Left lung (tissue), 10 donors: Measurements from ENCODE around the gene DMBX1. TPM values are rescaled to one million over a fixed set of nuclear protein-coding genes. Genes with fewer than 3 reads are reported as not detected.

Experiments
- ATAC-seq: fragments of 200-7000 bp; cut with Tn5 transposase; one replicate; pipeline ENCODE4 v1.9.1; 2020; ENCODE audit warnings: moderate library complexity
- DNase-seq, 4 donors: peaks; one replicate each; pipeline ENCODE4 v3.0.0-alpha.2; 2013 to 2020
- H3K27ac ChIP-seq, 2 donors: fragments of 200-600 bp; sonication (generic) in 1 of 2; one replicate each; pipeline versions ENCODE4 v1.5.0 to v1.8.0; 2020 to 2021
- H3K27me3 ChIP-seq, 2 donors: fragments of 200-600 bp; sonication (generic) in 1 of 2; one replicate each; pipeline versions ENCODE4 v1.5.0 to v1.8.0; 2020 to 2021
- H3K36me3 ChIP-seq, 2 donors: fragments of 200-600 bp; sonication (generic) in 1 of 2; one replicate each; pipeline versions ENCODE4 v1.5.0 to v1.8.0; 2020 to 2021
- H3K4me1 ChIP-seq, 2 donors: fragments of 200-600 bp; one replicate each; pipeline ENCODE4 v1.8.0; 2021
- H3K4me3 ChIP-seq, 2 donors: fragments of 200-600 bp; sonication (generic) in 1 of 2; one replicate each; pipeline versions ENCODE4 v1.5.0 to v1.8.0; 2020 to 2021; ENCODE audit warnings: mild to moderate bottlenecking in 1 of 2
- H3K9me3 ChIP-seq, 2 donors: fragments of 200-600 bp; sonication (generic) in 1 of 2; one replicate each; pipeline versions ENCODE4 v1.5.0 to v1.8.0; 2020 to 2021
- intact Hi-C, 2 donors: fragments of 100-400 bp; cut with DNase I; formaldehyde crosslinking; loops; one replicate each; pipeline versions ENCODE4 v1.11.2 to v1.14.2; 2022
- polyA plus RNA-seq, 6 donors: library from polyadenylated mRNA; unstranded; fragments of 120-200 nt; gene quantifications; one replicate each; pipeline ENCODE4 v1.2.1, GENCODE V29; 2013; ENCODE audit not compliant: insufficient read length in 6 of 6
- total RNA-seq, 2 donors: library from RNA; stranded (reverse); fragmentation: NEBNext Ultra II Directional; extraction: Animal tissue kit (Norgen Biotek cat#: 25700); gene quantifications; one replicate each; pipeline ENCODE4 v1.2.1, GENCODE V29; 2021
- TF ChIP-seq, protein P1 (sequence below), 2 donors: fragments of 200-600 bp; sonication (generic) in 1 of 2; IDR thresholded peaks; one replicate each; pipeline versions ENCODE4 v1.5.0 to v1.8.0; 2021; ENCODE audit warnings: antibody characterized with exemption in 2 of 2
- donor health status: DM: no; HTN: yes; CAD: no.
- donor health status: DM: no; HTN: no; CAD: no.

DMBX1 gene
- total and polyA plus RNA-seq, 8 donors = 0.04 to 0.07 (median 0.07) TPM; not detected in 4

DNA sequence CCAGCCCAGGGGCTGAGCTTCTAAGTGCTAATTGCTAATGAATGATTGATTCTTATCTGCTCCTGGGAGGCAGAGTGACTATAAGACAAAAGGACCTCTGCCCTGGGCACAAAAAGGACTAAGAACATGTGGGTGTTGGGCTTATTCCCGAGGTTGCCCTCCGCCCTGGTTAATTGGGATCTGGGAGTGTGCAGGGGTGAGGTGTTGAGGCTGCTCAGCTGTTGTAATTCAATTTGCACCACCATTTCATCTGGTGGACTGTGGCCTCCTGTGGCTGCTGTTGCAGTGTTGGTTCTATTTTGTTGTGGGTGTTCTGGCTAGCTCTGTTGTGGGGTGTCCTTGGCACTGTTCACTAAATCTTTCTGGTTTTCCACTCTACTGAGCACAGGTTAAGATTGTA is 48.5 kb downstream of the DMBX1 start:
- TF ChIP-seq, protein P1, sequence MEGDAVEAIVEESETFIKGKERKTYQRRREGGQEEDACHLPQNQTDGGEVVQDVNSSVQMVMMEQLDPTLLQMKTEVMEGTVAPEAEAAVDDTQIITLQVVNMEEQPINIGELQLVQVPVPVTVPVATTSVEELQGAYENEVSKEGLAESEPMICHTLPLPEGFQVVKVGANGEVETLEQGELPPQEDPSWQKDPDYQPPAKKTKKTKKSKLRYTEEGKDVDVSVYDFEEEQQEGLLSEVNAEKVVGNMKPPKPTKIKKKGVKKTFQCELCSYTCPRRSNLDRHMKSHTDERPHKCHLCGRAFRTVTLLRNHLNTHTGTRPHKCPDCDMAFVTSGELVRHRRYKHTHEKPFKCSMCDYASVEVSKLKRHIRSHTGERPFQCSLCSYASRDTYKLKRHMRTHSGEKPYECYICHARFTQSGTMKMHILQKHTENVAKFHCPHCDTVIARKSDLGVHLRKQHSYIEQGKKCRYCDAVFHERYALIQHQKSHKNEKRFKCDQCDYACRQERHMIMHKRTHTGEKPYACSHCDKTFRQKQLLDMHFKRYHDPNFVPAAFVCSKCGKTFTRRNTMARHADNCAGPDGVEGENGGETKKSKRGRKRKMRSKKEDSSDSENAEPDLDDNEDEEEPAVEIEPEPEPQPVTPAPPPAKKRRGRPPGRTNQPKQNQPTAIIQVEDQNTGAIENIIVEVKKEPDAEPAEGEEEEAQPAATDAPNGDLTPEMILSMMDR (IDR thresholded peaks at IDR 0.05) = no peak
- DNase-seq = no peak
- intact Hi-C loops = loop anchor here in 1 of 2 donors (10.0 kb wide), 1 partner anchor 187 kb away; no protein-coding TSS in a partner anchor
- Histone ChIP-seq H3K36me3 (no peaks in the 10 kb centered on the region), H3K4me1 (peaks cover 0 to 7% of the 10 kb centered on the region in 2 donors), H3K27me3 (peaks cover 3 to 75% of the 10 kb centered on the region in 2 donors), H3K27ac (no peak overlapping the region), H3K4me3 (no peak overlapping the region), H3K9me3 (no peaks in the 10 kb centered on the region)
- ATAC-seq = no peak

Other genes with a start within 250 kb of the DMBX1 start
- 1 to 10 TPM; 4.8 to 7.3 TPM for gene RAD54L, start 242.1 kb upstream of the DMBX1 start, total RNA-seq
- gene RAD54L, start 242.1 kb upstream of the DMBX1 start, polyA plus RNA-seq = 10 to 100 TPM in 4 of 6 donors, 1 to 10 TPM in 2; 8.6 to 16.5 (median 13.5) TPM
- 10 to 100 TPM; 54.6 to 63.4 TPM for gene LRRC41, start 186.2 kb upstream of the DMBX1 start, total RNA-seq
- gene LRRC41, start 186.2 kb upstream of the DMBX1 start, polyA plus RNA-seq = 10 to 100 TPM; 71.9 to 88.8 (median 78.8) TPM
- 100 to 1,000 TPM; 172 to 193 TPM for gene UQCRH, start 186.1 kb upstream of the DMBX1 start, total RNA-seq
- 100 to 1,000 TPM; 322 to 370 (median 344) TPM for gene UQCRH, start 186.1 kb upstream of the DMBX1 start, polyA plus RNA-seq
- gene NSUN4, start 149.0 kb upstream of the DMBX1 start, total RNA-seq = 10 to 100 TPM; 22.6 to 25.8 TPM
- 10 to 100 TPM; 21.8 to 25.8 (median 23.5) TPM for gene NSUN4, start 149.0 kb upstream of the DMBX1 start, polyA plus RNA-seq
- 10 to 100 TPM; 23.3 to 25.8 TPM for gene FAAH, start 95.5 kb upstream of the DMBX1 start, total RNA-seq
- gene FAAH, start 95.5 kb upstream of the DMBX1 start, polyA plus RNA-seq = 10 to 100 TPM; 16.3 to 26.7 (median 22.0) TPM
- gene KNCN, start 61.8 kb downstream of the DMBX1 start, total RNA-seq = not detected
- under 1 TPM in 3 of 6 donors, not detected in 3; 0.07 to 0.34 (median 0.20) TPM for gene KNCN, start 61.8 kb downstream of the DMBX1 start, polyA plus RNA-seq
- gene MKNK1, start 114.4 kb downstream of the DMBX1 start, total RNA-seq = 10 to 100 TPM; 42.2 to 96.0 TPM
- gene MKNK1, start 114.4 kb downstream of the DMBX1 start, polyA plus RNA-seq = 10 to 100 TPM; 45.0 to 57.1 (median 51.4) TPM
- 10 to 100 TPM; 16.0 to 21.3 TPM for gene MOB3C, start 127.0 kb downstream of the DMBX1 start, total RNA-seq
- gene MOB3C, start 127.0 kb downstream of the DMBX1 start, polyA plus RNA-seq = 10 to 100 TPM; 17.5 to 19.6 (median 18.4) TPM
- gene ATPAF1, start 178.5 kb downstream of the DMBX1 start, total RNA-seq = 10 to 100 TPM; 34.3 to 45.2 TPM
- 10 to 100 TPM; 69.7 to 90.0 (median 77.4) TPM for gene ATPAF1, start 178.5 kb downstream of the DMBX1 start, polyA plus RNA-seq
- not detected for gene TEX38, start 182.0 kb downstream of the DMBX1 start, total RNA-seq
- gene TEX38, start 182.0 kb downstream of the DMBX1 start, polyA plus RNA-seq = under 1 TPM; 0.31 to 0.64 (median 0.49) TPM
- gene EFCAB14, start 229.3 kb downstream of the DMBX1 start, total RNA-seq = 100 to 1,000 TPM; 102 to 110 TPM
- gene EFCAB14, start 229.3 kb downstream of the DMBX1 start, polyA plus RNA-seq = 100 to 1,000 TPM; 108 to 124 (median 115) TPM